H1 (cell line): ENCODE data around the gene SYVN1. TPM values are rescaled to one million over a fixed set of nuclear protein-coding genes. Genes with fewer than 3 reads are reported as not detected.

Experiments
- BACH1 ChIP-seq: IDR thresholded peaks from 2 replicates; pipeline ENCODE4 v1.6.1; 2012; ENCODE audit warnings: low read length, improper control_type of control experiment
- GABPA ChIP-seq: IDR thresholded peaks from 2 replicates; pipeline ENCODE4 v1.6.1; 2011; ENCODE audit warnings: mild to moderate bottlenecking, low read length, moderate library complexity, borderline replicate concordance; ENCODE audit not compliant: insufficient read depth
- polyA plus RNA-seq, 7 experiments: library from polyadenylated mRNA; depleted of rRNA in 3 of 7; stranded (reverse) in 5 of 7; unstranded in 2 of 7; fragments of >200 nt in 5 of 7; fragments of 200-250 nt in 2 of 7; gene quantifications; 1 replicate in 5 of 7; 2 replicates in 1 of 7; 4 replicates in 1 of 7; pipeline versions ENCODE4 v1.2.1 to v1.2.3, GENCODE V29; 2011 to 2013; ENCODE audit warnings: missing spikeins in 2 of 7, mixed read lengths in 2 of 7
- total RNA-seq: library from RNA; stranded (reverse); fragmentation: NEBNext Ultra II Directional; extraction: Animal tissue kit (Norgen Biotek cat#: 25700); gene quantifications from 2 replicates; pipeline ENCODE4 v1.2.1, GENCODE V29; 2021

Gene SYVN1
- total and polyA plus RNA-seq, 2 of the 8 experiments (the other 6 are each of a cell fraction or from before 2014, with no cell fraction given) = 27.8 to 29.4 TPM

GRCh38 chr11:65134952-65135632 is 773 bp upstream of the SYVN1 start (continued):
- 0 out of 2 replicates have a peak, but pooled peaks have one; percentile 23 for TF ChIP-seq GABPA
- no peak for TF ChIP-seq BACH1
